Measurements from ENCODE around the gene FADS2. TPM values are rescaled to one million over a fixed set of nuclear protein-coding genes. Genes with fewer than 3 reads are reported as not detected.

FADS2 gene
- total and polyA plus RNA-seq, 7 donors: 3.6 to 50.2 (median 21.7) TPM

- no peak for DNase-seq
- 89 to 92% methylated on average over 14 of the region's 14 CpGs for WGBS, 2 donors
- Histone ChIP-seq H3K4me3 (no peak overlapping the region), H3K36me3 (peaks cover 0 to 67% (median 4%) of the 10 kb centered on the region in 4 donors), H3K27me3 (no peaks in the 10 kb centered on the region), H3K9me3 (no peaks in the 10 kb centered on the region), H3K27ac (peak overlapping the region in 1 of 4 donors; percentile 8), H3K4me1 (peaks cover 0 to 11% (median 0%) of the 10 kb centered on the region in 4 donors)
- TF ChIP-seq POLR2A (IDR thresholded peaks at IDR 0.05): no peak
- no peak for TF ChIP-seq POLR2AphosphoS5 (IDR thresholded peaks at IDR 0.05)
- no peak for TF ChIP-seq EP300 (IDR thresholded peaks at IDR 0.05)
- no peak for TF ChIP-seq CTCF (IDR thresholded peaks at IDR 0.05)
- intact Hi-C loops (cut with DNase I): no loop called here
Measured at GRCh38 chr11:61854966-61855714, 27.0 kb downstream of the FADS2 start.

GRCh38 chr11:61855939-61856680 lies 28.0 kb downstream of the FADS2 start:
- Histone ChIP-seq H3K4me3 (no peak overlapping the region), H3K27me3 (no peaks in the 10 kb centered on the region), H3K36me3 (peaks cover 0 to 60% (median 4%) of the 10 kb centered on the region in 4 donors), H3K27ac (no peak overlapping the region), H3K9me3 (no peaks in the 10 kb centered on the region), H3K4me1 (peaks cover 0 to 16% (median 0%) of the 10 kb centered on the region in 4 donors)
- TF ChIP-seq EP300 (IDR thresholded peaks at IDR 0.05) (no peak), POLR2AphosphoS5 (IDR thresholded peaks at IDR 0.05) (no peak), CTCF (IDR thresholded peaks at IDR 0.05) (no peak), POLR2A (IDR thresholded peaks at IDR 0.05) (no peak)
- intact Hi-C loops (cut with DNase I): no loop called here
- no peak for DNase-seq
- 88 to 94% methylated on average over 12 of the region's 12 CpGs for WGBS, 2 donors

- peak; percentile 81 for DNase-seq
- Histone ChIP-seq H3K36me3 (peaks cover 0 to 71% (median 2%) of the 10 kb centered on the region in 4 donors), H3K4me3 (no peak overlapping the region), H3K9me3 (no peaks in the 10 kb centered on the region), H3K27ac (no peak overlapping the region), H3K27me3 (no peaks in the 10 kb centered on the region), H3K4me1 (peaks cover 0 to 8% (median 0%) of the 10 kb centered on the region in 4 donors)
- TF ChIP-seq CTCF (IDR thresholded peaks at IDR 0.05): no peak
- no peak for TF ChIP-seq POLR2A (IDR thresholded peaks at IDR 0.05)
- TF ChIP-seq POLR2AphosphoS5 (IDR thresholded peaks at IDR 0.05): no peak
- TF ChIP-seq EP300 (IDR thresholded peaks at IDR 0.05): no peak
- WGBS, 2 donors: 30 to 76% methylated on average over 16 of the region's 16 CpGs
- intact Hi-C loops (cut with DNase I): no loop called here
Measured at GRCh38 chr11:61860054-61860903, 32.2 kb downstream of the FADS2 start.

- TF ChIP-seq POLR2A (IDR thresholded peaks at IDR 0.05) (no peak), CTCF (IDR thresholded peaks at IDR 0.05) (no peak), POLR2AphosphoS5 (IDR thresholded peaks at IDR 0.05) (no peak), EP300 (IDR thresholded peaks at IDR 0.05) (no peak)
- no peak for DNase-seq
- 72% methylated on average over 9 of the region's 9 CpGs for WGBS, 2 donors
- H3K27ac ChIP-seq: no peak overlapping the region
- peaks cover 0 to 83% (median 2%) of the 10 kb centered on the region in 4 donors for H3K36me3 ChIP-seq
- H3K9me3 ChIP-seq: no peaks in the 10 kb centered on the region
- no peaks in the 10 kb centered on the region for H3K27me3 ChIP-seq
- peaks cover 0 to 8% (median 0%) of the 10 kb centered on the region in 4 donors for H3K4me1 ChIP-seq
- intact Hi-C loops (cut with DNase I): no loop called here
- no peak overlapping the region for H3K4me3 ChIP-seq
Measured at GRCh38 chr11:61861634-61862033, 33.5 kb downstream of the FADS2 start.
